IMR-90 (cell line): ENCODE results near the gene AUH.

Experiments
- FOS ChIP-seq: fragments of 150-350 bp; IDR thresholded peaks from 2 replicates; pipeline ENCODE4 v1.6.1; 2016; ENCODE audit warnings: low read depth, low read length
- POLR2A ChIP-seq: IDR thresholded peaks from 2 replicates; pipeline ENCODE4 v1.6.1; 2012; ENCODE audit warnings: mild to moderate bottlenecking, low read depth, low read length
- RAD21 ChIP-seq: IDR thresholded peaks from 2 replicates; pipeline ENCODE4 v1.6.1; 2012; ENCODE audit warnings: low read length, improper control_type of control experiment
- TF ChIP-seq, protein P1 (sequence below): conservative IDR thresholded peaks from 2 replicates; pipeline ENCODE4 v1.5.1; 2012; ENCODE audit warnings: mild to moderate bottlenecking, low read depth, low read length, improper control_type of control experiment
- TF ChIP-seq, protein P2 (sequence below): fragments of 150-350 bp; IDR thresholded peaks from 2 replicates; pipeline ENCODE4 v1.6.1; 2017; ENCODE audit warnings: mild to moderate bottlenecking, antibody characterized with exemption, low read length, low read depth

DNA sequence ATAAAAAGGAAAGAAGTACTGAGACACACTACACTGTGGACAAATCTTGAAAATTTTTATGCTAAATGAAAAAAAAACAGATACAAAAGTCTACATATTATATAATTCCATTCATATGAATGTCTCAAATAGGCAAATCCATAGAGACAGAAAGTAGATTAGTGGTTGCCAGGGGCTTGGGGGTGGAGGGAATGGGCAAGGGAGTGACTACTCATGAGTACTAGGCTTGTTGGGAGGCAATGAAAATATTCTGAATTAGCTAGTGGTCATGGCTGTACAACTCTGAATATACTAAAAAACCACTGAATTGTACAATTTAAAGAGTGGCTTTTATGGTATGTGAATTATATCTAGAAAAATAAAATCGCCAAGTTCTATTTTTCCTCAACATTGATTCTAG is 154.9 kb downstream of the AUH start:
- TF ChIP-seq, protein P1, sequence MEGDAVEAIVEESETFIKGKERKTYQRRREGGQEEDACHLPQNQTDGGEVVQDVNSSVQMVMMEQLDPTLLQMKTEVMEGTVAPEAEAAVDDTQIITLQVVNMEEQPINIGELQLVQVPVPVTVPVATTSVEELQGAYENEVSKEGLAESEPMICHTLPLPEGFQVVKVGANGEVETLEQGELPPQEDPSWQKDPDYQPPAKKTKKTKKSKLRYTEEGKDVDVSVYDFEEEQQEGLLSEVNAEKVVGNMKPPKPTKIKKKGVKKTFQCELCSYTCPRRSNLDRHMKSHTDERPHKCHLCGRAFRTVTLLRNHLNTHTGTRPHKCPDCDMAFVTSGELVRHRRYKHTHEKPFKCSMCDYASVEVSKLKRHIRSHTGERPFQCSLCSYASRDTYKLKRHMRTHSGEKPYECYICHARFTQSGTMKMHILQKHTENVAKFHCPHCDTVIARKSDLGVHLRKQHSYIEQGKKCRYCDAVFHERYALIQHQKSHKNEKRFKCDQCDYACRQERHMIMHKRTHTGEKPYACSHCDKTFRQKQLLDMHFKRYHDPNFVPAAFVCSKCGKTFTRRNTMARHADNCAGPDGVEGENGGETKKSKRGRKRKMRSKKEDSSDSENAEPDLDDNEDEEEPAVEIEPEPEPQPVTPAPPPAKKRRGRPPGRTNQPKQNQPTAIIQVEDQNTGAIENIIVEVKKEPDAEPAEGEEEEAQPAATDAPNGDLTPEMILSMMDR: no peak
- TF ChIP-seq FOS (no peak), POLR2A (no peak), RAD21 (no peak)
- TF ChIP-seq, protein P2, sequence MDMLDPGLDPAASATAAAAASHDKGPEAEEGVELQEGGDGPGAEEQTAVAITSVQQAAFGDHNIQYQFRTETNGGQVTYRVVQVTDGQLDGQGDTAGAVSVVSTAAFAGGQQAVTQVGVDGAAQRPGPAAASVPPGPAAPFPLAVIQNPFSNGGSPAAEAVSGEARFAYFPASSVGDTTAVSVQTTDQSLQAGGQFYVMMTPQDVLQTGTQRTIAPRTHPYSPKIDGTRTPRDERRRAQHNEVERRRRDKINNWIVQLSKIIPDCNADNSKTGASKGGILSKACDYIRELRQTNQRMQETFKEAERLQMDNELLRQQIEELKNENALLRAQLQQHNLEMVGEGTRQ: no peak
